IMR-90 (cell line): ENCODE measurements around the gene FBRSL1. TPM values are rescaled to one million over a fixed set of nuclear protein-coding genes. Genes with fewer than 3 reads are reported as not detected.

Experiments
- ATAC-seq: fragments of 200-7000 bp; cut with Tn5 transposase; 2 replicates; pipeline ENCODE4 v1.9.1; 2020; ENCODE audit warnings: low read depth, mild to moderate bottlenecking, moderate library complexity
- BruUV-seq: library from RNA; stranded (reverse); fragments of 400-500 nt; replicated peaks from 2 replicates; lab custom pipeline; 2021; lab: Mats Ljungman, UMichigan
- CTCF ChIA-PET: fragments of 300-600 bp; formaldehyde crosslinking; extraction: SDS; loops from one replicate; lab custom pipeline; 2021; ENCODE audit warnings: antibody characterized with exemption; lab: Yijun Ruan, JAX
- POLR2A ChIA-PET: fragments of 300-600 bp; sonication (Branson Sonifier 250); formaldehyde crosslinking; loops from one replicate; lab custom pipeline; 2022; ENCODE audit warnings: antibody characterized with exemption; ENCODE audit not compliant: unreplicated experiment; lab: Charles Lee
- DNase-seq: peaks from one replicate; pipeline ENCODE4 v3.0.0; 2013
- H2AFZ ChIP-seq: replicated peaks from 2 replicates; pipeline ENCODE3; 2013; ENCODE audit warnings: low read length, mild to moderate bottlenecking; ENCODE audit not compliant: poor library complexity
- H2AK5ac ChIP-seq: 2 replicates; pipeline ENCODE4 v1.6.1; 2013; ENCODE audit warnings: low read depth, low read length, inconsistent platforms
- H2AK9ac ChIP-seq: replicated peaks from 2 replicates; pipeline ENCODE3; 2013; ENCODE audit warnings: mild to moderate bottlenecking, low read depth, low read length, moderate library complexity; ENCODE audit not compliant: poor library complexity
- H2BK120ac ChIP-seq: 2 replicates; pipeline ENCODE4 v1.6.1; 2013; ENCODE audit warnings: low read depth, low read length, inconsistent platforms
- H2BK15ac ChIP-seq: 3 replicates; pipeline ENCODE4 v1.6.1; 2013; ENCODE audit warnings: low read depth, low read length, inconsistent platforms
- H2BK20ac ChIP-seq: 2 replicates; pipeline ENCODE4 v1.6.1; 2013; ENCODE audit warnings: low read depth, mild to moderate bottlenecking, inconsistent platforms, low read length, moderate library complexity
- H2BK5ac ChIP-seq: 2 replicates; pipeline ENCODE4 v1.6.1; 2013; ENCODE audit warnings: mild to moderate bottlenecking, low read depth, low read length, inconsistent platforms; ENCODE audit not compliant: poor library complexity, severe bottlenecking
- H3K14ac ChIP-seq: replicated peaks from 2 replicates; pipeline ENCODE4 v1.6.1; 2013; ENCODE audit warnings: low read depth, low read length, inconsistent platforms
- H3K18ac ChIP-seq: 2 replicates; pipeline ENCODE4 v1.6.1; 2013; ENCODE audit warnings: low read depth, low read length, control low read depth
- H3K23ac ChIP-seq: 2 replicates; pipeline ENCODE4 v1.6.1; 2013; ENCODE audit warnings: low read depth, low read length, inconsistent platforms
- H3K27ac ChIP-seq: 2 replicates; pipeline ENCODE4 v1.5.1; 2013; ENCODE audit warnings: mild to moderate bottlenecking, control low read depth, low read length; ENCODE audit not compliant: insufficient read depth
- H3K27me3 ChIP-seq: 2 replicates; pipeline ENCODE4 v1.6.1; 2013; ENCODE audit warnings: low read length; ENCODE audit not compliant: control insufficient read depth, insufficient read depth
- H3K36me3 ChIP-seq: 2 replicates; pipeline ENCODE4 v1.6.1; 2013; ENCODE audit warnings: low read length, mixed read lengths; ENCODE audit not compliant: control insufficient read depth, insufficient read depth
- H3K4ac ChIP-seq: 2 replicates; pipeline ENCODE4 v1.6.1; 2013; ENCODE audit warnings: low read depth, low read length, inconsistent platforms
- H3K4me1 ChIP-seq: 2 replicates; pipeline ENCODE4 v1.6.1; 2013; ENCODE audit warnings: low read length, mixed read lengths; ENCODE audit not compliant: control insufficient read depth, insufficient read depth
- H3K4me2 ChIP-seq: 2 replicates; pipeline ENCODE4 v1.6.1; 2013; ENCODE audit warnings: low read depth, mild to moderate bottlenecking, control low read depth, low read length, moderate library complexity
- H3K4me3 ChIP-seq: 2 replicates; pipeline ENCODE4 v1.5.1; 2013; ENCODE audit warnings: low read depth, mild to moderate bottlenecking, control low read depth, low read length, moderate library complexity; ENCODE audit not compliant: insufficient read depth
- H3K56ac ChIP-seq: 2 replicates; pipeline ENCODE4 v1.6.1; 2013; ENCODE audit warnings: low read length, inconsistent platforms; ENCODE audit not compliant: insufficient read depth; ENCODE audit errors: extremely low read depth
- H3K79me1 ChIP-seq, 2 experiments: 2 replicates each; pipeline ENCODE4 v1.6.1; 2013; ENCODE audit warnings: low read length in 2 of 2, inconsistent platforms in 1 of 2, low read depth in 1 of 2
- H3K9ac ChIP-seq: 2 replicates; pipeline ENCODE4 v1.6.1; 2013; ENCODE audit warnings: low read depth, low read length, control low read depth
- H3K9me1 ChIP-seq: 2 replicates; pipeline ENCODE4 v1.6.1; 2013; ENCODE audit warnings: low read length, inconsistent platforms; ENCODE audit not compliant: insufficient read depth
- H3K9me3 ChIP-seq: 2 replicates; pipeline ENCODE4 v1.6.1; 2013; ENCODE audit warnings: low read length; ENCODE audit not compliant: control insufficient read depth, insufficient read depth
- H4K20me1 ChIP-seq: 2 replicates; pipeline ENCODE4 v1.6.1; 2013; ENCODE audit warnings: low read length, inconsistent platforms; ENCODE audit not compliant: insufficient read depth
- H4K5ac ChIP-seq: 2 replicates; pipeline ENCODE4 v1.6.1; 2013; ENCODE audit warnings: mild to moderate bottlenecking, low read depth, low read length, control low read depth
- H4K8ac ChIP-seq, 2 experiments: 2 replicates each; pipeline ENCODE4 v1.6.1; 2013; ENCODE audit warnings: low read depth in 2 of 2, low read length in 2 of 2, control low read depth in 1 of 2, inconsistent platforms in 1 of 2
- H4K91ac ChIP-seq: 2 replicates; pipeline ENCODE4 v1.6.1; 2013; ENCODE audit warnings: low read depth, low read length, inconsistent platforms; ENCODE audit not compliant: insufficient read depth
- CHD1 ChIP-seq: IDR thresholded peaks from 2 replicates; pipeline ENCODE4 v1.6.1; 2012; ENCODE audit warnings: low read depth, low read length, improper control_type of control experiment
- MAFK ChIP-seq: IDR thresholded peaks from 2 replicates; pipeline ENCODE4 v1.6.1; 2012; ENCODE audit warnings: low read depth, low read length, improper control_type of control experiment
- MXI1 ChIP-seq: IDR thresholded peaks from 2 replicates; pipeline ENCODE4 v1.6.1; 2012; ENCODE audit warnings: low read depth, mild to moderate bottlenecking, low read length, moderate library complexity, borderline replicate concordance
- RAD21 ChIP-seq: IDR thresholded peaks from 2 replicates; pipeline ENCODE4 v1.6.1; 2012; ENCODE audit warnings: low read length, improper control_type of control experiment
- RFX5 ChIP-seq: IDR thresholded peaks from 2 replicates; pipeline ENCODE4 v1.8.0; 2012; ENCODE audit warnings: low read depth, mild to moderate bottlenecking, low read length, moderate library complexity
- SMC3 ChIP-seq: fragments of 150-350 bp; IDR thresholded peaks from 2 replicates; pipeline ENCODE4 v1.6.1; 2016; ENCODE audit warnings: low read depth, mild to moderate bottlenecking, antibody characterized with exemption, low read length, moderate library complexity
- WGBS, 2 experiments: methylation state at CpG; one replicate each; pipeline versions ENCODE4 v1.1.5 to v1.1.7; 2013; ENCODE audit warnings: missing lambda C conversion rate in 2 of 2; ENCODE audit not compliant: insufficient read length in 1 of 2; ENCODE audit errors: extremely low coverage in 2 of 2; 5-methylcytosine and 5-hydroxymethylcytosine counted together
- dilution Hi-C: fragments of 300-500 bp; cut with HindIII; formaldehyde crosslinking; loops from one replicate; pipeline ENCODE4 v1.14.3; 2018; ENCODE audit warnings: low sequenced_read_pairs; ENCODE audit not compliant: unreplicated experiment
- in situ Hi-C: fragments of 300-500 bp; cut with MboI; formaldehyde crosslinking; loops from 3 replicates; pipeline ENCODE4 v1.14.3; 2019; ENCODE audit warnings: low sequenced_read_pairs, inconsistent platforms, mixed read lengths
- intact Hi-C: fragments of 100-400 bp; cut with micrococcal nuclease; formaldehyde crosslinking; loops from 2 replicates; pipeline ENCODE4 v1.10.0; 2022
- polyA plus RNA-seq, 3 experiments: library from polyadenylated mRNA; depleted of rRNA; stranded (reverse); fragments of >200 nt; gene quantifications; 2 replicates each; pipeline ENCODE4 v1.2.3, GENCODE V29; 2012; ENCODE audit warnings: low replicate concordance in 1 of 3
- total RNA-seq: library from RNA; depleted of rRNA; stranded (reverse); fragments of >200 nt; gene quantifications from 2 replicates; pipeline ENCODE4 v1.2.3, GENCODE V29; 2012

Gene FBRSL1
- total and polyA plus RNA-seq, 2 of the 4 experiments (the other 2 are of a cell fraction) = 0.36 to 10.8 TPM

DNA sequence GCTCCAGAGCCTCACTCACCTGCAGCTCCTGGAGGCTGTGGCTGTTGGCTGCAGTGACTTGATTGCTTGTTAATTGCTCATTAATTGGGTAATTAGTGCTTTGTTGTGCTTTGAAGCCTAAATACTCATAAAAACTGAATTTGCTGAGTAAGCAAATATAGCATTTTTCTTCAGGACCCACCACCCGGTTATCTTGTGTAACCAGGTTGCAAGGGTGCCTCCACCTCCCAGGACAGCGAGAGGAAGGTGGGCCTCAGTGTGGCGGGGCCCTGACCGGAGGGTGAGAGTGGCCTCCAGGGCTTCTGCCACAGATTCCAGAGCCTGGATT lies 48.7 kb downstream of the FBRSL1 start:
- H4K8ac ChIP-seq = no peak overlapping the region
- in situ Hi-C loops (no loop called here), intact Hi-C loops (no loop called here), dilution Hi-C loops (no loop called here)
- ChIA-PET POLR2A (no interaction called here), CTCF (no interaction called here)
- no peak overlapping the region for H2BK15ac ChIP-seq
- TF ChIP-seq CHD1 (no peak), RFX5 (no peak), SMC3 (no peak), RAD21 (no peak), MAFK (peak; percentile 98), MXI1 (no peak)
- peaks cover 12% of the 10 kb centered on the region for H3K9me1 ChIP-seq
- H3K4me1 ChIP-seq = no peaks in the 10 kb centered on the region
- H3K79me1 ChIP-seq = peaks cover 0 to 6% of the 10 kb centered on the region in 2 experiments; a peak in 1 of 4 replicates
- H3K27ac ChIP-seq = no peak overlapping the region
- H4K20me1 ChIP-seq = no peaks in the 10 kb centered on the region; the same call in none of the 2 replicates
- no peak overlapping the region for H3K14ac ChIP-seq
- H2BK5ac ChIP-seq = no peak overlapping the region
- H3K4me3 ChIP-seq = no peak overlapping the region
- H4K91ac ChIP-seq = no peak overlapping the region
- H2AK5ac ChIP-seq = no peak overlapping the region
- no peak overlapping the region for H2BK20ac ChIP-seq
- WGBS, 2 experiments = no CpG with 5 or more reads among the region's 4 CpGs
- no peak overlapping the region for H2AK9ac ChIP-seq
- H3K9me3 ChIP-seq = no peaks in the 10 kb centered on the region
- no peak overlapping the region for H2BK120ac ChIP-seq
- BruUV-seq = no TSS peak
- ATAC-seq (no peak), DNase-seq (no peak)
- no peak overlapping the region for H3K4me2 ChIP-seq
- no peak overlapping the region for H4K5ac ChIP-seq
- no peak overlapping the region for H2AFZ ChIP-seq
- H3K4ac ChIP-seq = no peak overlapping the region
- no peak overlapping the region for H3K9ac ChIP-seq
- no peaks in the 10 kb centered on the region for H3K27me3 ChIP-seq
- H3K36me3 ChIP-seq = no peaks in the 10 kb centered on the region
- no peak overlapping the region for H3K18ac ChIP-seq
- H3K56ac ChIP-seq = no peak overlapping the region
- H3K23ac ChIP-seq = no peak overlapping the region
